Measurements from ENCODE around the gene ZDHHC18. TPM values are rescaled to one million over a fixed set of nuclear protein-coding genes. Genes with fewer than 3 reads are reported as not detected.

Gene ZDHHC18
- total RNA-seq, 4 donors from 2014 or later, result 9.6 to 31.7 (median 20.8) TPM

GRCh38 chr1:26822737-26823395 lies 3.6 kb upstream of the ZDHHC18 start:
- Histone ChIP-seq H3K27me3 (no peaks in the 10 kb centered on the region), H3K4me1 (peaks cover 12 to 21% (median 20%) of the 10 kb centered on the region in 4 donors), H3K4me3 (no peak overlapping the region), H3K36me3 (no peaks in the 10 kb centered on the region), H3K27ac (replicated peaks in 1 of 4) (no peak overlapping the region), H3K9me3 (no peaks in the 10 kb centered on the region)
- TF ChIP-seq EP300 (IDR thresholded peaks at IDR 0.05), result no peak
- no peak for TF ChIP-seq CTCF (IDR thresholded peaks at IDR 0.05)
- TF ChIP-seq POLR2AphosphoS5 (IDR thresholded peaks at IDR 0.05), result no peak
- TF ChIP-seq POLR2A (IDR thresholded peaks at IDR 0.05; ENCODE audit: low read depth), result no peak
- no peak for DNase-seq (ENCODE audit: extremely low spot score)
- WGBS, result 91% methylated on average over 4 of the region's 4 CpGs
- intact Hi-C loops (cut with DNase I), result no loop called here

GRCh38 chr1:26824731-26825130 lies 1.8 kb upstream of the ZDHHC18 start:
- Histone ChIP-seq H3K4me3 (no peak overlapping the region), H3K4me1 (peaks cover 29 to 40% (median 38%) of the 10 kb centered on the region in 4 donors), H3K27ac (replicated peaks in 1 of 4) (no peak overlapping the region), H3K27me3 (no peaks in the 10 kb centered on the region), H3K36me3 (peaks cover 0 to 4% (median 0%) of the 10 kb centered on the region in 4 donors), H3K9me3 (no peaks in the 10 kb centered on the region)
- 91% methylated on average over 3 of the region's 3 CpGs for WGBS
- intact Hi-C loops (cut with DNase I), result no loop called here
- no peak for DNase-seq (ENCODE audit: extremely low spot score)
- no peak for TF ChIP-seq POLR2AphosphoS5 (IDR thresholded peaks at IDR 0.05)
- no peak for TF ChIP-seq CTCF (IDR thresholded peaks at IDR 0.05)
- no peak for TF ChIP-seq EP300 (IDR thresholded peaks at IDR 0.05)
- no peak for TF ChIP-seq POLR2A (IDR thresholded peaks at IDR 0.05; ENCODE audit: low read depth)

GRCh38 chr1:26827106-26827604 lies 667 bp downstream of the ZDHHC18 start:
- Histone ChIP-seq H3K9me3 (no peaks in the 10 kb centered on the region), H3K27ac (replicated peaks in 1 of 4) (peak overlapping the region; percentile 62 to 81 (median 80)), H3K36me3 (peaks cover 0 to 20% (median 8%) of the 10 kb centered on the region in 4 donors), H3K27me3 (no peaks in the 10 kb centered on the region), H3K4me3 (peak overlapping the region; percentile 71 to 84 (median 81)), H3K4me1 (peaks cover 30 to 45% (median 44%) of the 10 kb centered on the region in 4 donors)
- DNase-seq (ENCODE audit: extremely low spot score), result no peak
- TF ChIP-seq POLR2AphosphoS5 (IDR thresholded peaks at IDR 0.05), result no peak
- no peak for TF ChIP-seq POLR2A (IDR thresholded peaks at IDR 0.05; ENCODE audit: low read depth)
- TF ChIP-seq CTCF (IDR thresholded peaks at IDR 0.05), result no peak
- TF ChIP-seq EP300 (IDR thresholded peaks at IDR 0.05), result no peak
- intact Hi-C loops (cut with DNase I), result no loop called here
- WGBS, result 3% methylated on average over 17 of the region's 17 CpGs

- H3K4me3 ChIP-seq, result peak overlapping the region; percentile 71 to 84 (median 81)
- 32% methylated on average over 11 of the region's 11 CpGs for WGBS
- peaks cover 5 to 25% (median 13%) of the 10 kb centered on the region in 4 donors for H3K36me3 ChIP-seq
- no peaks in the 10 kb centered on the region for H3K9me3 ChIP-seq
- TF ChIP-seq EP300 (IDR thresholded peaks at IDR 0.05) (no peak), POLR2A (IDR thresholded peaks at IDR 0.05; ENCODE audit: low read depth) (no peak), CTCF (IDR thresholded peaks at IDR 0.05) (no peak), POLR2AphosphoS5 (IDR thresholded peaks at IDR 0.05) (no peak)
- no peak for DNase-seq (ENCODE audit: extremely low spot score)
- peaks cover 30 to 45% (median 44%) of the 10 kb centered on the region in 4 donors for H3K4me1 ChIP-seq
- intact Hi-C loops (cut with DNase I), result no loop called here
- H3K27ac ChIP-seq (replicated peaks in 1 of 4), result peak overlapping the region; percentile 62 to 81 (median 80)
- H3K27me3 ChIP-seq, result no peaks in the 10 kb centered on the region
Measured at GRCh38 chr1:26827663-26828062, 1.2 kb downstream of the ZDHHC18 start.
